ENCODE data around the gene CLNK.

The CLNK gene

DNA sequence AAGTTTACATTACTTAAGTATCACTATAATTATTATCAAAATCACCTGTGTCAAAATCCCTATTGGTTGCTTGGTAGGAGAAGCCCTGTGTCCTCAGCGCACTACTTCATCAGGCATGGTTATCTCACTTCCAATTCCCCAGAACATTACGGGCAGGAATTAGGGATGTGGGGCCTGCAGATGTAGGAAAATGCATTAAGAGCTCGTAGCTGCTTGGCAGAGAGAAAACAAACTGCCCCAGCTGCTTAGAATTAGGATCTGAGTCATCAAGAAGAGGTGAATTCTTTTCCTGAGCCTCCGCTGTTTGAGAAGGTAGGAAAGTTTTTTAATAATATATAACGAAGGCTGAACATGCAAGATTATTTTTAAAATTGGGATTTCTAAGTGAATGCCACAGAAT, 31.1 kb upstream of the CLNK start:
- Histone ChIP-seq H3K9me3 (no peaks in the 10 kb centered on the region), H3K4me1 (no peaks in the 10 kb centered on the region), H3K4me3 (no peak overlapping the region), H3K27me3 (ENCODE audit: low read depth) (no peaks in the 10 kb centered on the region), H3K36me3 (replicated peaks) (no peaks in the 10 kb centered on the region)
- DNase-seq (ENCODE audit: low spot score in 2 of 2): no peak
- in situ Hi-C loops (cut with MboI; ENCODE audit: low sequenced_read_pairs): no loop called here

DNA sequence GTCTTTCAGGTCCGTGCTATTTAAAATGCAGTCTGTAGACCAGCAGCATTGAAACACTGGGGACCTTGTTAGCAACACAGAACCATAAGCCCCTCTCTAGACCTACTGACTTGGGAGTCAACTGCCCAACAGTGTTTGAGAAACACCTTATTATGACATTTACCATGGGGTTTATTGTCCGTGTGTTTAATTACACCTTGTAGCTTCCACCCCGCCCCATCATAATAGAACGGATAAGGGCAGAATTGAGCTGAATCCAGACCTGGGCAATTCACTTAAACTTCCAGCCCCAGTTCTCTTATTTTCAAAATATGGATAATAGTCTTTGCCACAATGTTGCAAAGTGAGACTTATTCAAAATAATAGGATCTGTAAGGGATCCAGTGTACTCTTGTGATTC, 30.6 kb upstream of the CLNK start:
- no peaks in the 10 kb centered on the region for H3K4me1 ChIP-seq
- no peaks in the 10 kb centered on the region for H3K9me3 ChIP-seq
- no peak overlapping the region for H3K4me3 ChIP-seq
- DNase-seq (ENCODE audit: low spot score in 2 of 2): no peak
- no peaks in the 10 kb centered on the region for H3K27me3 ChIP-seq (ENCODE audit: low read depth)
- in situ Hi-C loops (cut with MboI; ENCODE audit: low sequenced_read_pairs): no loop called here
- no peaks in the 10 kb centered on the region for H3K36me3 ChIP-seq (replicated peaks)

DNA sequence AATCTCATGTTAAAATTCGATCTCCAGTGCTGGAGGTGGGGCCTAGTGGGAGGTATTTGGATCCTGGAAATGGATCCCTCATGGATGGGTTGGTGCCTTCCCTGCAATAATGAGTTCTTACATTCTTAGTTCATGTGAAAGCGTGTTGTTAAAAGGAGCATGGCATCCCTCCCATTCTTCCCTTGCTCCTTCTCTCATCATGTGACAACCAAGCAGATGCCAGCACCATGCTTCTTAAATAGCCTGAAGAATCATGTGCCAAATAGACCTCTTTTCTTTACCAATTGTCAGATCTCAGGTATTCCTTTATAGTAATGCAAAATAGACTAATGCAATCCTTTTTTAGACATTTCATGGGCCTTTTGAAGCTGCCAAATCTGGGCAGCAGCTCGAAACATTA, 29.0 kb upstream of the CLNK start:
- no peaks in the 10 kb centered on the region for H3K36me3 ChIP-seq (replicated peaks)
- no peak for DNase-seq (ENCODE audit: low spot score in 2 of 2)
- in situ Hi-C loops (cut with MboI; ENCODE audit: low sequenced_read_pairs): no loop called here
- H3K9me3 ChIP-seq: no peaks in the 10 kb centered on the region
- H3K27me3 ChIP-seq (ENCODE audit: low read depth): no peaks in the 10 kb centered on the region
- H3K4me1 ChIP-seq: no peaks in the 10 kb centered on the region
- H3K4me3 ChIP-seq: no peak overlapping the region

DNA sequence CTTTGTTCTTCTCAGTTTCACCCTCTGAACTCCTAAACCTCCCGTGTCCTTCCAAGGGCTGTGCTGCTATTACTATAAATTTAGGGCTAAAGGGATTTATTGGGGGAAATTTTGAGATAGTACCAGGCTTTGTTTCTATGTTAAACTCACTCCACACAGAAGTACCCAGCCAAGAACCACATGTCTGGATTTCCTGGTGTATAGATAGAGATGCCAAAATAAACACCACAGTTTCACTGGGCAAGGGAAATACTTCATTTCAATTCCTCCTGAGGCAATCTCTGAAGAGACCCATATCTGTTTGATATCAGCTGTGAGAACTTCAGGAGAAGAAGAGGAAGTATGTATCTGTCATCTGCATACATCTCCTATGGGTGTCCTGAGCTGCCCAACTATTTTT, 21.7 kb upstream of the CLNK start:
- DNase-seq (ENCODE audit: low spot score in 2 of 2): no peak
- Histone ChIP-seq H3K4me1 (no peaks in the 10 kb centered on the region), H3K36me3 (replicated peaks) (no peaks in the 10 kb centered on the region), H3K9me3 (no peaks in the 10 kb centered on the region), H3K4me3 (no peak overlapping the region), H3K27me3 (ENCODE audit: low read depth) (no peaks in the 10 kb centered on the region)
- in situ Hi-C loops (cut with MboI; ENCODE audit: low sequenced_read_pairs): no loop called here

DNA sequence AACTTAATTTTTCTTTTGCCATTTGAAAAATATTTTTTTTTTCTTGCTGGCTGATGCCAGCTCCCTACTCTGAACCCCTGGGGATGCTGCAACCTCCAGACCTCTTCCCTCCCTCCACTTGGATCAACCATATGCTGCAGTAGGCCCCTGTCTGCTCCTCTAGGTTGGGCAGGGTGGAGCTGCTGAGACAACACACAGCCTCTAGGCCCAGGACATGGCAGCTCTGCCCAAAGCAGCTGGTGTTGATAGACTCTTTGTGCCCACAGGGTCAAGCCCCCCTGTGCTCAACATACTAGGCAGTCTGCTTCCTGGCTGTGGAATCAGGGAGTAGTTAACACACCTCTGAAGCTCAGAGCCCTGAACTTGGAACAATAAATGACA, 19.9 kb upstream of the CLNK start:
- no peak for DNase-seq (ENCODE audit: low spot score in 2 of 2)

DNA sequence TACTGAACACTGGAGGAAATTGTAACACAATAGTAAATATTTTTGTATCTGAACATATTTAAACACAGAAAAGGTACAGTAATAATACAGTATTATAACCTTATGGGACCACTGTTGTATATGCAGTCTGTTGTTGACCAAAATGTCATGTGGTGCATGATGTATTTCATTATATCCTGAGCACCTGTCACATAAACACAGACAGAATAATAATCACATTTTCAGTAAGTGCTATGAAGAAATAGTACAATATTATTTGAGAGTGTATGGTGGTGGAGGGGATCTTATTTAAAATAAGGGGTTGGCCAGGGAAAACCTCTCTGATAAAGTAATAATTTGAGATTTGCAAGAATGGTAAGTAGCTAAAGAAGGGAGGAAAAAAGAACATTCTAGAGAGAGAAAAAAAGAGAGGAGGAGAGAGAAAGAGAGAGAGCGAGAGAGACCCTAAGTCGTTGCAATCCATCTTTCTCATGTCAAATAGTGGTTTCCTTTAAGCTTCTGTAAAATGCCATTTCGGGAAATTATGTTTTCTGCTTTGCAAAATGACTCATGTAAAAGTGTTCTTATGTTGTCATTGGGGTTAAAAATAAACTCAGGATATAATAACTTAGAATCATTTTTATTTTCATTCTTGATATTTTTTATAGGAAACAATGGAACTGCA, 19.3 kb upstream of the CLNK start:
- in situ Hi-C loops (cut with MboI; ENCODE audit: low sequenced_read_pairs): no loop called here
- H3K9me3 ChIP-seq: no peaks in the 10 kb centered on the region
- H3K36me3 ChIP-seq (replicated peaks): no peaks in the 10 kb centered on the region
- no peak overlapping the region for H3K4me3 ChIP-seq
- H3K4me1 ChIP-seq: no peaks in the 10 kb centered on the region
- no peak for DNase-seq (ENCODE audit: low spot score in 2 of 2)
- H3K27me3 ChIP-seq (ENCODE audit: low read depth): no peaks in the 10 kb centered on the region

More for the DNA sequence above, 19.9 kb upstream of the CLNK start:
- Histone ChIP-seq H3K36me3 (replicated peaks) (no peaks in the 10 kb centered on the region), H3K4me3 (no peak overlapping the region), H3K27me3 (ENCODE audit: low read depth) (no peaks in the 10 kb centered on the region), H3K4me1 (no peaks in the 10 kb centered on the region), H3K9me3 (no peaks in the 10 kb centered on the region)
- in situ Hi-C loops (cut with MboI; ENCODE audit: low sequenced_read_pairs): no loop called here

DNA sequence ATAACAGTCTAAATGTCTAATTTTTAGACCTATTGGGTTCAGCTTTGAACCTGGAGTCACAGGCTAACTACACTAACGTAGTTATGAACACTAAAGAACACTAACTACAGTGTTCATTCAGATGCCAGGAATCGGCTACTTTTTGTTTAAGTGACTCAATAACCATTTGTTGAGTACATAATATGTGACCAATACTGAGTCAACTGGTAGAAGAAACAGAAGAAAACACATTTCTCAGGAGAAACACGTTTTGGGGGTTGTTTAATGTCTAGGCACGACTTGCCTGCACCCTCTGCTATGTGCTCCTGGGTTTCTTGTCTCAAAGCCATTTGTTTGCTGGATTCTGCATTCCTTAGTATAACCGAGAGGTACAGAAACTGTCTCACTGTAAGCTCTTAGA, 18.6 kb upstream of the CLNK start:
- no peaks in the 10 kb centered on the region for H3K36me3 ChIP-seq (replicated peaks)
- in situ Hi-C loops (cut with MboI; ENCODE audit: low sequenced_read_pairs): no loop called here
- no peaks in the 10 kb centered on the region for H3K27me3 ChIP-seq (ENCODE audit: low read depth)
- H3K9me3 ChIP-seq: no peaks in the 10 kb centered on the region
- DNase-seq (ENCODE audit: low spot score in 2 of 2): no peak
- H3K4me3 ChIP-seq: no peak overlapping the region
- H3K4me1 ChIP-seq: no peaks in the 10 kb centered on the region

DNA sequence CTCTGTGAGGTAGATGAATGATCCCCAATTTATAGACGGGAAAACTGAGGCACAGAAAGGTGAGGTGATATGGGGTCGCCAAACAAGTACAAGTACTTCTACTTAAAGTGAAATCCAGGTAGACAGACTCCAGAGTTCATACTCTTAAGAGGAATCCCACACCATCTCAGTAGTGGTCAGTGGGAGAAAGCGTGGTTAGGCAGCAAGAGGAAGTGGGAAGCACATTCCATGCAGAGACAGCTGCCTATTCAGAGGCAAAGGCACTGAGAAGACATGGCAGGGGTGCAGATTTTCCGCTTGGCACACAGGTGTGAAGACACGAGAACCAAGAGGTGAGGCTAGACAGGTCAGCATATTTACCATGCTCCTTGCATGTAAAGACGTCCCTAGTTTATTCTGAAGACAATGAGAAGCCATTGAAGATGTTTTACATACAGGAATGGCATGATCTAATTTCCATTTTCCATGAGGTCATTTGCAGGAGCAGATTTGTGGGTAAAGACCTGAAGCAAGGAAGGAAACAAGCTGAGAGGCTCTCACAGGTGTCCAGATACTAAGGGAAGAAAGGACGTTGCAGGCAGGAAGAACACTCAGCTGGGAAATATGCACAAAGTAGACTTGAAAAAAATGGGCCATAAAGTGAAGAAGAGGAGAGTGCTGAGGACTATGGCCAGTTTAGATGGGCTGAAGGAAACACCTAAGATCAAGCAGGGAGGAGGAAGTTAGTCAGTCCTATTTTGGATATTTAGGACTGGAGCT, 17.3 kb upstream of the CLNK start:
- DNase-seq (ENCODE audit: low spot score in 2 of 2): no peak
- no peak overlapping the region for H3K4me3 ChIP-seq
- no peaks in the 10 kb centered on the region for H3K27me3 ChIP-seq (ENCODE audit: low read depth)
- in situ Hi-C loops (cut with MboI; ENCODE audit: low sequenced_read_pairs): no loop called here
- H3K4me1 ChIP-seq: no peaks in the 10 kb centered on the region
- no peaks in the 10 kb centered on the region for H3K36me3 ChIP-seq (replicated peaks)
- H3K9me3 ChIP-seq: no peaks in the 10 kb centered on the region

DNA sequence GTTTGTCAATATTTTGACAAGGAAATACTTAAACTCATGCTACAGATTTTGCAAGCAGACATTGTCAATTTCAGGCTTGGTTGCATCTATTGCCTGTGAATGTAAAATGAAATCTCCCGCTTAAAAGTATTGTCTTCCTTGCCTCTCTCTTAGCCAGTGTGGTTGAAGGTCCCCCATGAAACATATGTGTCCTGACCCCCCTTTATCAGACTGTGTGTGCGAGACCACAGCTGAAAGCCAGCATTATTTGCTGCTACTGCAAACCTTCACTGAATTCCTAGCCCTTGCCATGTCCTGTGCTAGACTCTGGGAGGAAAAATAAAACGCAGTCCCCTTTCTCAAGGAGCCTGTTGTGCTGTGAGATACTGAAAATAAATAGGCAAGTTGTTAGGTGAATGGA, 16.6 kb upstream of the CLNK start:
- in situ Hi-C loops (cut with MboI; ENCODE audit: low sequenced_read_pairs): no loop called here

DNA sequence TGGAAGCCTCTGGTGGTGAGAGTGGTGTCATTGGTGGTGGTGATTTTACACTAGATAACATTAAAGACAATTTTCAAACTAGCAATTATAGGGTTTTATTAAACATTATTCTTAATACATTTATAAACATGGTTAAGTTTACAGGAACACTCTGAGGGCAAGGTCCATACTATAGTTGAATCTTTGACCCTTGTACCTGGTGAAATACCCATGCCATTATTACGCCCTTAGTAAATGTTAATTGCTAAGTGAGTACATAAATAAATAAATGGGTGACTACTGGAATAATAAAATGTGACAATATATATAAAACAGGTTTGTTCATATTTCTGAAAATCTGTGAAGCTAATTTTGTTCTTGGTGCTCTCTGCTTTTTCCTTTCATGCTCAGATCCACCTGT, 13.6 kb upstream of the CLNK start:
- no peak for DNase-seq (ENCODE audit: low spot score in 2 of 2)
- no peaks in the 10 kb centered on the region for H3K27me3 ChIP-seq (ENCODE audit: low read depth)
- in situ Hi-C loops (cut with MboI; ENCODE audit: low sequenced_read_pairs): no loop called here
- no peaks in the 10 kb centered on the region for H3K36me3 ChIP-seq (replicated peaks)
- H3K9me3 ChIP-seq: no peaks in the 10 kb centered on the region
- H3K4me3 ChIP-seq: no peak overlapping the region
- no peaks in the 10 kb centered on the region for H3K4me1 ChIP-seq

More for the DNA sequence above, 16.6 kb upstream of the CLNK start:
- Histone ChIP-seq H3K27me3 (ENCODE audit: low read depth) (no peaks in the 10 kb centered on the region), H3K4me1 (no peaks in the 10 kb centered on the region), H3K36me3 (replicated peaks) (no peaks in the 10 kb centered on the region), H3K4me3 (no peak overlapping the region), H3K9me3 (no peaks in the 10 kb centered on the region)
- DNase-seq (ENCODE audit: low spot score in 2 of 2): no peak

DNA sequence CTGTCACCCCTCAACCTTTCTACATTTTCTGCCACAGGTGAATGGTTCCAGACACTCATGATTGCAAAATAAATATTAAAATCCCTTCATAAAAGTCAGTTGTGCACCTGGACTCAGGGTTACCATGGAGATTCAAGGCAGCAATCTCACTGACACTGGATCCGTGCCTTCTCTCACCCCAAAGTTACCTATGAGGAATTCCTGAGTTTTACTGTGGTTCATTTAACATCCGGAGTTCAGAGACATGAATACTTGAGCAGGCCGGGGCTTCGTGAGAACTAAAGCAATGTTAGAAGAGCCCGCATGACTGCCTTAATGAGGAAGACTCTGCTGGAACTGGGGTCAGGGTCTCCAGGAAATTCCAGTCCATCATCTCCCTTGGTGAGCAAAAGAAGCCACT, 12.5 kb upstream of the CLNK start:
- in situ Hi-C loops (cut with MboI; ENCODE audit: low sequenced_read_pairs): no loop called here
- Histone ChIP-seq H3K9me3 (no peaks in the 10 kb centered on the region), H3K36me3 (replicated peaks) (no peaks in the 10 kb centered on the region), H3K27me3 (ENCODE audit: low read depth) (no peaks in the 10 kb centered on the region), H3K4me3 (no peak overlapping the region), H3K4me1 (no peaks in the 10 kb centered on the region)
- DNase-seq (ENCODE audit: low spot score in 2 of 2): no peak

DNA sequence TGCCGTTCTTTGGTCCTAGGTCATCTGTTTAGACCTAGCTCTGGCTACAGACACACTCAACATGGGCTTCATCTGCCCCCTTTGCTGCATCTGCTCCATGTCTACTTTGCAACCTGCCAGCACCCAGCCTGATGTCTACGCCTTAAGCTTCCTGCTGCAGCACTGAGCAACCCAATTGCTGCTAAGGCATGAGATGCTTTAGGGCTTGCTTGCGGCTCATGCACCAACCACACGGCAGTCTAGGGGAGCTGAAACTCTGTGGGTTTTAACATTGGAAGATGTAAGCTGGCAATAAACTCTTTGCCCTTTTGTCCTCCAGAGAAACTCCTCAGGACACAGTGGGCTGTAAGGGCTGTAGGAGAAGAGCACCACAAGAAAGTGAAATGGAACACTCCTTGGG, 11.7 kb upstream of the CLNK start:
- H3K27me3 ChIP-seq (ENCODE audit: low read depth): no peaks in the 10 kb centered on the region
- in situ Hi-C loops (cut with MboI; ENCODE audit: low sequenced_read_pairs): no loop called here
- DNase-seq (ENCODE audit: low spot score in 2 of 2): no peak
- H3K4me1 ChIP-seq: no peaks in the 10 kb centered on the region
- no peak overlapping the region for H3K4me3 ChIP-seq
- no peaks in the 10 kb centered on the region for H3K36me3 ChIP-seq (replicated peaks)
- H3K9me3 ChIP-seq: no peaks in the 10 kb centered on the region

DNA sequence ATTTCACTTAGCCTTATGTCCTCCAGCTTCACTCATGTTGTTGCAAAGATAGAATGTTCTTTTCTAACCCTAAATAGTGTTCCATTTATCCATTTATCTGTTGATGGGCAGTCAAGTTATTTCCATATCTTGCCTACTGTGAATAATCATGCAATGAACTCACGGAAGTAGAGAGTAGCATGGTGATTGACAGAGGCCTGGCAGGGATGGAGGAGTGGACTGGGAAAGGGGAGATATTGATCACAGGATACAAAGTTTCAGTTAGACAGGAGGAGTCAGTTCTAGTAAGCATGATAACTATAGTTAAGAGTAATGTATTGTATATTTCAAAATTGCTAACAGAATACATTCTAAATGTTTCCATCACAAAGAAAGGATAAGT, 10.3 kb upstream of the CLNK start:
- no peaks in the 10 kb centered on the region for H3K4me1 ChIP-seq
- no peak overlapping the region for H3K4me3 ChIP-seq
- H3K27me3 ChIP-seq (ENCODE audit: low read depth): no peaks in the 10 kb centered on the region
- no peaks in the 10 kb centered on the region for H3K9me3 ChIP-seq
- DNase-seq (ENCODE audit: low spot score in 2 of 2): no peak
- no peaks in the 10 kb centered on the region for H3K36me3 ChIP-seq (replicated peaks)
- in situ Hi-C loops (cut with MboI; ENCODE audit: low sequenced_read_pairs): no loop called here

DNA sequence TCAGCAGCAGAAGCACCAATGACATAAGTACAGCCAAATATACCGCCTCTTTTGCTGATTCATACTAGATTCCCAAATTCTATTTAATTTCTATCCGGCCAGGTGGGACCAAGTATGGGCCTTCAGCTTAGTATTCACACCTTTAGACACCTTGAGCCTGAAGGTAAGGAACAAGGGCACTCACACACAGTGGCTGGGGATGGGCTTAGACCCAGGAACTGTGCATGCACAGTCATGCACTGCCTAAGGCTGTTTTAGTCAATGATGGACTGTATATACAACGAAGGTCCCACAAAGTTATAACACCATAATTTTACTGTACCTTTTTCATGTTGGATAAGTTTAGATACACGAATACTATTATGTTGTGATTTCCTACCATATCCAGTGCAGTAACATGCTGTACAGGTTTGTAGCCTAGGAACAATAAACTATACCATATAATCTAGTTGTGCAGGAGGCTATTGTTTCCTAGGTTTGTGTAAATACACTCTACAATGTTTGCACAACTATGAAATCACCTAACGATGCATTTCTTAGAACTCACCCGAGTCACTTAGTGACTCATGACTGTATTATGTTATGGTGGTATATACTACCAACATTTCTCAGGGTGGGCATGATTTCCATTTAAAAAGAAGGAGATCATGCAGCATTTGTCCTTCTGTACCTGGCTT, 9.7 kb upstream of the CLNK start:
- Histone ChIP-seq H3K9me3 (no peaks in the 10 kb centered on the region), H3K36me3 (replicated peaks) (no peaks in the 10 kb centered on the region), H3K27me3 (ENCODE audit: low read depth) (no peaks in the 10 kb centered on the region), H3K4me3 (no peak overlapping the region), H3K4me1 (no peaks in the 10 kb centered on the region)
- in situ Hi-C loops (cut with MboI; ENCODE audit: low sequenced_read_pairs): no loop called here
- DNase-seq (ENCODE audit: low spot score in 2 of 2): no peak
